GM21717 (cell line): Measurements from ENCODE around the gene CCR5AS.
"Not testable (repeated sequence)": the region's sequence is repeated elsewhere in the genome, so short reads cannot be mapped to it uniquely, and the experiment has no call there.

Source experiments
- ATAC-seq: cut with Tn5 transposase; IDR thresholded peaks from one replicate; pipeline ENCODE4 v1.9.1; 2021; ENCODE audit warnings: mild to moderate bottlenecking, moderate library complexity; ENCODE audit not compliant: unreplicated experiment

Gene CCR5AS

DNA sequence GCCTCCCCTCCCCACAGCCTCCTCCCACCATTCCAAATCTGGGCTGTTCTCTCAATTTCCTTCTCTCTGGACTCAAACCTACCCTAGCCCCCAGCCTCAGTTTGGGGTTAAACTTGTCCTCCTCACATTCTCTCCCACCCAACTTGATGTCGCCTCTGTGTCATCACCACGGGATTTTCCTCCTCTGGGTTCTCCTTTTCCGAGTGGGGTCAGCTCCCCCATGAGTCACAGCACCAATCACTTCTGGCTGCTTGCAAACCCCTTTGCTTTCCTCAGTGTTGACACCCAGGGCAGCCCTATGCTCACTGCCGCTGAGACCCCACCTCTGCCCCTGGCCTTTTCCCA is 451 bp downstream of the CCR5AS start:
- ATAC-seq = no peak

DNA sequence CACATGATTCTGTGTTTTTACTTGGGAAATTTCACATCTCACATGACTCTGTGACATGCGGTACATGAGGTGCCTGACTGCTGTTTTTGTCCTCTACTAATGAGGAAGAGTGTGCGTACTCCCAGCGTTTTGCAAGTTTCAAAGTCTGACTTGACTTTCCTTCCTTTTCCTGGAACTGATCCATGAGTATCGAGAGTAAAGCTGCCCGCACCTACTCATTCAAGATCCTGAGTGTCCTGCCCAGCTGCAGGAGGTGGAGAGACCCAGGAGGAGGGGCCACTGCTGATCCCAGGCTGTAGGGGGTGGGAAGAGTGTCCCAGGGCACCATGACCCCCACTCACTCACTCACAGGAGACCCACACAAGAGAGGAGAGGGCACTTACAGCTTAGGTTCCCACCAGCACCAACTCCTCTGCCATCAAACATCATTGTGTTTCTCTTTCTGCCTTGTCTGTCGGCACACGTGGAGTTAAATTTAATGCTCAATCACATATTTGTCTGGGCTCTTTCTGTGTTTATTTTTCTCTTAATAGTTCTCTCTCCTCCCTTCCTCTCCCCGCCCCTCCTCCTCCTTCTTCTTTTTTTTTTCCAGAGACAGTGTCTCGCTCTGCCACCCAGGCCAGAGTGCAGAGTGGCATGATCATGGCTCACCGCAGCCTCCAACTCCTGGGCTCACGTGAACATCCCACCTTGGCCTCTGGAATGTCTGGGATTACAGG is 1.4 kb downstream of the CCR5AS start:
- no peak for ATAC-seq

DNA sequence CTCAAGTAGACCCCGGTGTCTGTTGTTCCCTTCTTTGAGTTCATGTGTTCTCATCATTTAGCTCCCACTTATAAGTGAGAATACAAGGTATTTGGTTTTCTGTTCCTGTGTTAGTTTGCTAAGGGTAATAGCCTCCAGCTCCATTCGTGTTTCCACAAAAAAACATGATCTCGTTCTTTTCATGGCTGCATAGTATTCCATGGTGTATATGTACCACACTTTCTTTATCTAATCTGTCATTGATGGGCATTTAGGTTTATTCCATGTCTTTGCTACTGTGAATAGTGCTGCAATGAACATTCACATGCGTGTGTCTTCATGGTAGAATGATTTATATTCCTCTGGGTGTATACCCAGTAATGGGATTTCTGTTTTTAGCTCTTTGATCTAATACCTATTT is 4.0 kb downstream of the CCR5AS start:
- ATAC-seq = not testable (repeated sequence)

DNA sequence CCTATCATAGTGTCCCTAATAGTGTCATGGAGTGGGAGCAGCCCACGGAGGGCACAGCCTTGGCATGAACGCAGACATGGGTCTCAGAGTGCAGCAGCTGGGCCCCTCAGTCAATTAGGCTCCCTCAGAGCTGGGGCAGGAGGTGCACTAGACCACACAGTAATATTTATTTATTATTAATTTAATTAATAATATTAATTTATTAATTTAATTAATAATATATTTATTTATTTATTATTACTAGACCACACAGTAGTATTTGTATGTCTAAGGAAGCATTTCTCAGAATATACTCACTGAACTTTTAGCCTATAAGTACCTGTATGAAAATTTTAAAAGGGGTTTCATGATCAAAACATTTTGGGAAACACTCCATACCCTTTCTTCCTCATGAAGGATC is 5.3 kb downstream of the CCR5AS start:
- no peak for ATAC-seq

DNA sequence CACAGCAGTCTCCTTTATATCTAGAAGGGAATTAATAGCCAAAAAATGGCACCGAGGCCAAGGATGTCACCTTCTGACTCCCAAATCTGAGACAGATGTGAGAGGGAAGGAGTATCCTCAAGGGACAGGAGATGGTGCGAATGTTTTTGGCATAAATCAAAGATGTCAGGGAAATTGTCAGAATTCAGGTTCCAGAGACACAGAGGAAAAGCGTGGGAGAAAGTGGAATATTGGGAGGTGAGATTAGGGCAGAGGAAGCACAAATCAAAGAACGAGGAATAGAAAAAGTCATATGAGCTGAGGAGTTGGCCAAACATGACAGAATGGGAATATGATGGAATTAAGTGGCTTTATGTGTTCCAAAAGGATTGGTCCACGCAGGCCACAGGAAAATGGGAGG is 6.0 kb downstream of the CCR5AS start:
- no peak for ATAC-seq

DNA sequence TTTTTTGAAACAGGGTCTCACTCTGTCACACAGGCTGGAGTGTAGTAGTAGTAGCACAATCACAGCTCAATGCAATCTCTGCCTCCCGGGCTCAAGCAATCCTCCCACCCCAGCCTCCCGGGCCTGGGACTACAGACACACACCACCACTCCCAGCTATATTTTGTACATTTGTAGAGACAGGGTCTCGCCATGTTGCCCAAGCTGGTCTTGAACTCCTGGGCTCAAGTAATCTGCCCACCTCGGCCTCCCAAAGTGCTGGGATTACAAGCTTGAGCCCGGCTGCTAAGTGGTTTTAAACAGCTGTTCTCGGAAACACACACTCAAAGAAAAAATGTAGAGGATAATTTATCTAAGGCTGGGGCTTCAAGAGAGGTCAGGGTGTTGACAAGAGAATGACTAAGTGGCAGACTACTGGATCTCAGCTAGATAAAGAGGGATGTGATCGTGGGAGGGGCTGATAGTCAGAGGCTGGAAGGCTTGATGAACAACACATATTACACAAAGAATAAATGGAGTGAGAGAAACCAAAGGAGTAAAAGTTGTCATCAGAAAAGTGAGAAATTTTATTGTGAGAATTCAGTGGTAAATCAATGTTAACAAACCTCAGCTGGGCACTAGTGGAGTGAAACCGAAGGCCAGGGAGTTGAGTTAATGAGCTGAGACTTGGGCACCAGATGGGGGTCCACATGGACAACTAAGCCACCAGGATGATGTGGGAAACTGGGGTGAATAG is 6.7 kb downstream of the CCR5AS start:
- no peak for ATAC-seq

DNA sequence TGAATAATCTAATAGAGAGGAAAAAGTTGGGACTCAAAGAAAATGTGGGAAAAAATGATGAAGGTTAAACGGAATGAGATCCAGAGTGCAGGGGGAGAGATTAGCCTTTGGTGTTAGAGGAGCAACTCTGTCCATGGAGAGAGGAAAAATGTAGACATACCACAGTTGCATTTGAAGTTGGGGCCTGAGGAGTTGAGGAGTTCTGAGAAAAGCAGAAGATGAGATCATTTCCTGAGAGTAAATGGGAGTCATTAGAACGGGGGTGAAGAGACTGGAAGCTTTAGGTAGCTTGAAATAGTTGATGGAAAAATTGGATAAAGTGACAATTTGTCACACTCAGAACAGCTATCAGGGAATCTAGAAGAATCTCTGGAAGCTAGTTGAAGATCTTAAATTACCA is 7.3 kb downstream of the CCR5AS start:
- no peak for ATAC-seq

DNA sequence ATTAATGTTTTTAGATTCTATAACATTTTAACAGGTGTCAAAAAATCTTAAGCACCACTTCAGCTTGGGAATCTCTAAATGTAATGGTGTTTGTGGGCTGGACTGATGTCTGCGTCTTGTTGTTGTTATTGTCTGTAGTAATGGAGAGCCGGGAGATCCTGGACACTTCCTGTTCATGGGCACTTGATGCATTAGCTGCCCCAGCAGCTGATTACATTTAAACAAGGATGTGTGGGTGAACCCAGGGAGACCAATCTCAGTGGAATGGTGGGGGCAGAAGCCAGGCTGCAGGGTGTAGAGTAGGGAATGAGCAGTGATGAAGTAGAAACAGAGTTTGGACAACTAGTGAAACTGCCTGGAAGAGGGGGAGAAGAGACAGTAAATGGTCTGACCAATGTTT is 7.8 kb downstream of the CCR5AS start:
- ATAC-seq = no peak

DNA sequence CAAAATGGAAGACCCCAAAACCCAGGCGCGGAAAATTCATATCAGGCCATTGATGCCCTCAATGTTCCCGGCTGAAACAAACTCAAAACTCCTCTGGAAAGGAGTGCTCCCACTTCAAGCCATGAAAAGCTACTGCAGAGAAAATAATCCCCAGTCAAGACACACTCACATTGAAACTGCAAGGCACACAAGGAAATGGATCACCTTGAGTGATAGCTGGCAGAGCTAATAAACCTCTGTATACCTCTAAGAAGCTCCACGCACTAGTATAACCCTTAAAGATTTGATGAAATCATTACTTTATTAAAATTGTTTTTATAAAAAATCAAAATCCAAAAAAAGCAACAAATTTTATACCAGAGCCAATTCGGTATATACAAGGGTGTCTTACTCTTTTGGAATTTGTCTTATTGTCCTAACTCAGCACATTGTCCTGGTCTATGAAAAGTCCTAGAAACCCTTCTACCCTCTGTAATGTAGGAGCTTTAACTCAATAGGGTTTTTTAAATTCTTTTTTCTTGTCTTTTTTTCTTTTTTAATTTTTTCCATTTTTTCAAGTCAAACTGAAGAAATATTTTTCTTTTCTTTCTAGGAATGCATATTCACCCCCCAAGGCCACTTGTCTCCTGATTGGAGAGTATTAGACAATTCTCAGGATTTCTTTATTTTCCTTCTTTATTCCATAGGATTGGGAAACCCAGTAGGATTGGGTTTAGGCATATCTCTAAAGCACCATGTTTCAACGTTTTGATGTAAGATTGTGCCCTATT is 8.5 kb downstream of the CCR5AS start:
- no peak for ATAC-seq

DNA sequence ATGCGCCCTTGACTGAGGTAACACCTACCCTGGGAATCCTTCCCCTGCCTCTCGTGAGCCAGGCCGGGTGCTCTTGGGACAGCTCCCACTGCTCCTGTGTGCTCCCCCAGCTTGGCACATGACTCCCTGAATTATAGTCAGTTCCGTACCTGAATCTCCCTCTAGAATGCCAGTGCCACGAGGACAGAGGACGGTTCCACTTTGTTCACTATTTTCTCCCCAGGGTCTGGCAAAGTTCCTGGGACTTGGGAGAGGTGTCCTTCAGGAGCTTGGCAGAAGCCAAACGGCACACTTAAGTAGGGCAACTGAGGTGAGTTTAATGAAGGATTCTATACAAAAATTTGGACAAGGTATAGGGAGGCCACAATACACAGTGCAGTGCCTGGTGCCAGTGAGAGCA is 9.8 kb downstream of the CCR5AS start:
- ATAC-seq = no peak

DNA sequence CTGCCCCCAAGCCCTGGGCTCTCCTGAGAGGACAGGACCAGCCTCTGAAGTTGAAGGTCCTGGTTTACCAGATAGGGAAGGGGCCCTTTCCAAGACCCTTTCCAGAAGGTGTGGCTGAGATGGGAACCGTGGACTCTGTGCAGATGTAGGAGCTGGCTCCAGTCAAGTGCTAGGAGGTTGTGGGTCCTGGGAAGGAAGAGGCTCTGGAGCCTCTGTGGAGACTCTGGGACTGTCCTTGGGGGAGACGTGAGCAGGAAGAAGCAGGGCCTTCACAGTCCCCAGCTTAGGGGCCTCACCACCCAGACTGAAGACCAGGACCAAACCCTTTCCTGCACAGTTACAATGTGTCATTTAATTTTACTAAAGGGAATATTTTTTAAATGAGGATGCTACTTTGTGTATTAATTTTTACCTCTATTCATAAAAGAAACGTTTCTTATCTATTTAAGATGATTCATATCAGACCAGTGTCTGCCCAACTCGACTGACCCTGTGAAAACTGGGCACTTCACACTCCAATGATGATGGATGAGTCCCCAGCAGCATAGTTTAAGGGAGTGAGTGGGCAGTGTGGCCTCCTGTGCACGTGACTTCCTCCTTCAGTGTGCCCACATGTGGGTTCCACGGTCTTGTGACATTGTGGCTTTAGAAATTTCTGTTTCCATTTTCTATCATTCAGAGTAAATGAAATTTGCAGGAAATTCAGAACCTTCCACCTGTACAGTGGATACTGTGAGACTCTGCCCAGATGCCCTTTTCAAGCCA is 10.9 kb downstream of the CCR5AS start:
- no peak for ATAC-seq

DNA sequence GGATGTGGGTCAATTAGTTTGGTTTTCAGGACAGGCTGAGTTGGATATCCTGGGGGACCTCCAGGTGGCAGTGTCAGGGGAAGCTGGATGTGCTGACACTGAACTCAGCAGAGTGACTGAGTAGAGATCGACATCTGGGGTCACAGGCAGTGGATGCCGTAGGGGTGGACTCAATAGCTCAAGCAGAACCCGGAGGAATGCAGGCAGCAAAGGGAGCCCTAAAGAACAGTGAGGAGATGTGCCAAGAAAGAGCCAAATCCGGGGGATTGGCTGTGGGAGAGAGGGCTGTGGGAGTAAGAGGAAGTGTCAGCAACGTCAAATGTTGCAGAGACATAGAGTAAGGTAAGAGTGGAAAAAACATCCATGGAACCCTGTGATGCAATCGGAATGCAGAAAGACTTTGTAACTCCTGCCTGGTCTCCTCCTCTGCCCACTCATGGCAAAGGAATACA is 11.6 kb downstream of the CCR5AS start:
- ATAC-seq = no peak

DNA sequence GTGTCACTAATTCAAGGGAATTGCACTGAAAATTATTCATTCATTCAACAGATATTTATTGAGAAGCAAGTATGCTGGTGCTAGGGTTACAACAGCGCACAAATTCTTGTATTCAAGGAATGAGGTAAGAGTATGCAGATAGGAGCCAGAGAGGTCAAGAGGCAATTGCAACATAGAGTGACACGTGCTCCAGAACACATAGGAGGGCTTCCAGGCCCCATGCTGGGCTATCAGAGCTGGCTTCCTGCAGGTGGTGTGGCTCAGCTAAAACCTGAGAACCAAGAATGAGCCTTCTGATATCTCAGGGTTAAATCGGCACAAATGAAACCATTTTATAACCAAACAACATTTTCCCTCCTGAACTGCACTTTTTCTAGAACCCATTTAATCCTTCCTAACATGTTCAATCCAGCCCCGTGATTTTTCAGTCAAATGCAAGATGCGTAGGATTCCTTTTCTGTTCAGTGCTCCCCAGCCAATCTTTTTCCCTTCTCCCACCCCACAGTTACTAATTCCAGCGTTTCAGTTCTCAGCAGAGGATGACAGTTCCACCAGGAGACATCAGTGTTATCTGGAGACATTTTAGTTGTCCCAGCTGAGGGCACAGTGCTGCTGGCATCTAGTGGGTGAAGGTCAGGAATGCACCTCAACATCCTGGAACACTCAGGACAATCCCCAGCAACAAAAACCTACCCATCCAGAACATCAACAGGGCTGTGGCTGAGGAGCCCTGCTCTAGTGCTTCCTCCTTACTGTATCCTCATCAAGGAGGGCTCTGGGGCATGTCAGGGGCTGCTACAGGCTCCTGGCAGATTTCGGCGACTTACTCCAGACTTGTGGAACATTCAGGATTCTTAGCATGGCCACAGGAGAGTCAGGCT is 13.1 kb downstream of the CCR5AS start:
- ATAC-seq = no peak

DNA sequence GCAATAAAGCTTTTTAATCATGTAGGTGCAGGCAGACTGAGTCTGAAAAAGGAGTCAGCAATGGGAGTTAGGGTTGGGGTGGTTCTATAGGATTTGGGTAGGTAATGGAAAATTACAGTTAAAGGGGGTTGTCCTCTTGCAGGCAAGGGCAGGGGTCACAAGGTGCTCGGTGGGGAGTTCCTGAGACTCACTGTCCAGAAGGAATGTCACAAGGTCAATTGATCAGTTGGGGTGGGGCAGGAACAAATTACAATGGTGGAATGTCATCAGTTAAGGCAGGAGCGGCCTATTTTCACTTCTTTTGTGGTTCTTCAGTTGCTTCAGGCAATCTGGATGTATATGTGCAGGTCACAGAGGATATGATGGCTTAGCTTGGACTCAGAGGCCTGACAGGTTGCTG is 13.9 kb downstream of the CCR5AS start:
- no peak for ATAC-seq

DNA sequence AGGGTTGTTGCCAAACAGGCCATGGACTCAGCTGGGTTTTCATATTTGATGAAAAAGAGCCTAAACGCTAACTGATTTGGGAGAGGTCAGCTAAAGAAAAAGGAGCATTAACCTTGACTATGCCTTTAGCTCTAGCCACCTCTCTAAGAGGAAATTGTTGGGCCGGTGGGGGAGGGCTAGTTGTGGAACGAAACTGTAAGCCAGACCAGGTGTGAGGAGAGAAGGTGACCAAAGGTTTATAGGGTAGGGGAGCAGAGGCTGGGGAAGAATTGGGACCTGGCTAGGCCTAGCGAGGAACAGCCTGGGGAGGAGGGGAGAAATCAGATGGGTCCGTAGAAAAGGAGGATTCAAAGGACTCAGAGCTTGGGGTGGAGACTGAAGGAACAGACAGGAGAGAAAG is 15.3 kb downstream of the CCR5AS start:
- ATAC-seq = not testable (repeated sequence)

DNA sequence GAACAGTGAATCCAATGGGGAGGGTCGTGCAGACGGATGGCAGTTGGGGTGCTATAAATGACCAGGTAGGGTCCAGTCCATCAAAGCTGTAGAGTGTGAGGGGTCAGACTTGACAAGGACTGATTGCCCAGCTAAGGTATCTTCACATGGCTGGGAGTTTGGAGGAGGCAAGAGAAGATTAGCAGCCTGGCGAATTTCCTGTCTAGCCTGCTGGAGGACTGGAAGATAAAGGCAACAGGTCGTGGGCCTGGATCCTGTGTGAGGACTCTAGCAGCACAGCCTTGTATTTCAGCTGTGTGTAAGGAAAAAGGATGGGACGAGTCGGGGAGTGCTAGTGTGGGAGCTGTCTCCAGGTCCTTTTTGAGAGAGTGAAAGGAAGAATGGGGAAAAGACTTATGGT is 17.6 kb downstream of the CCR5AS start:
- ATAC-seq = no peak

DNA sequence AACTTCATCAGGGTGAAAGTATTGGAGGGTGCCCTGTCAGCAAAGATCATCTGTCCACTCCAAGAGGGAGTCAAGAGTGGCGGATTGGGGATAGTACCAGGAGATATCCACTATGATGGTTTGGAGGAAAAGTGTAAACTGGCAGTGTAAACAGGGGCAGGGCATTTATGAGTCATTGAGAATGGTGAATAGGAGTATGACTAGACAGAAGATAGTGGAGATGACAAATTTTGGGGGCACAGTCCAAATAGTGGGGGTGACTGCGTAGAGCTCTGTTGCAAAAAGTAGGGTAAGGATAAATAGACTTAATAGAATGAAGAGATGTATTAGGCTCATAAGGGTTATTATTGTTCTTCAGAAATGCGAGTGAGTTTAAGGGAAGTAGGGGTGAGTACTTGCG is 18.0 kb downstream of the CCR5AS start:
- ATAC-seq = not testable (repeated sequence)

DNA sequence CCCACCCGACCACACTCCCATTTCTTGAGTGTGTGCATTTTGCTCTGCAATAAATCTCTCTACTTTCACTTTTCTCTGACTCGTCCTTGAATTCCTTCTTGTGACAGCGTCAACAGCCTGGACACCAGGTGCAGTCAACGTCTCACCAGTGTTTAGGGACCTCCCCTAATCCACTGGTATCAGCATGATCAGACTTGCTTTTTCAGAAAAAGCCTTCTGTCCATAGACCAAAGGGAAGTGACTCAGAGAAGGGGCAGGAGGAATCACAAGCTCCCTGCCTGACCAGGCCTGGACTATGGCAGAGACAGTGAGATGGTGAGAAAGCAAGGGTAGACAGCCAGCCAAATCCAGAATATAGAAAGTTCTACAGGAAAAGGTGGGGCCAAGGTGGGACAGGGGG is 20.7 kb downstream of the CCR5AS start:
- ATAC-seq = no peak

DNA sequence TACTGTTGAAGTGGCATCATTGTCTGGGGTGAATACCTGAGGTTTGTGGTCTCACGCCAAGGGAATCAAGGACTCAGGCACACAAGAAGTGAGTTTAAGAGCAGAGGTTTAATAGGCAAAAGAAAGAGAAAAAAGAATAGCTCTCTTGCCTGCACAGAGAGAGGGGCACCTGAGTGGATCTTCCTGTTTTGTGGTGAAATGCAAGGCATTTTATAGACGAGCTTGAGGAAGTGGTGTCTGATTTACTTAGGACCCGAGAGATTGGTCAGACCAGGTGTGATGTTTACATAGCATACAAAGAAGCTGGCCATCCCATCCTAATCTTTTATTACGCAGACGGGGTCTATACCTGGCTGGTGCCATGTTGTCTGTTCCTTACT is 22.9 kb downstream of the CCR5AS start:
- ATAC-seq = no peak

DNA sequence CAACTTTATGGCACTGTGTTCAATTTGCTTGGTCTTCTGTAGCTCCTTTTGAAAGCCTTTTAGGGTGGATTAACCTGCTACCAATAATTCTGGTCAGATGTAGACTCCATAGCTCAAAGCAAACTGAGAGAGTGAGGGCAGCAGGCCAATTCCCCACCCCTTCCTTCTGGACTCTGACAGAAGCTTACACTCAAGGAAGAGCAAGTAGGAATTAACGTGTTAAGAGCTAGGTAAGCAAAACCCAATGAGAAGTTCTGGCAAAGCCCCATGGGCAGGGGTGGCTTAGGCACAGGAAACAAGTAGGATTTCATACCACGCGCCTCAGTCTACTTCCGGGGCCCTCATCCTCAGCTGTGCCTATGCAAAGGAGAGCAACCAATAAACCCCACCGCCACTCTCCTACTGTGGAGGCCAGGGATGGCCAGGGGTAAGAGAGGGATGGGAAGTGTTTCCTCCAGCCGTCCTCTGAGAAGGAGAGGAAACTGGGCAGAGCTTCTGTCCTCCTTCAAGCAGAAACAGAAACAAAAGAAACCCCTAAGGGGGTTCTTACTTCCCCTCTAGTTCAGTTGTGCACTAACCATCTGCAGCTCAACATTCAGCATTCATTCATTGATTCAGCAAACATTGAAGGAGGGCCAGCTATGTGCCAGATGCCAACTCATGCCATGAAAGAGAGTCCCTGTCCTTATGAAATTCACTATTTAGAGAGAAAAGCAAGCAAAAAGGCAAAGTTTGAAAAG is 23.5 kb downstream of the CCR5AS start:
- ATAC-seq = no peak
